ENCODE results near the gene GPR78. TPM values are rescaled to one million over a fixed set of nuclear protein-coding genes. Genes with fewer than 3 reads are reported as not detected.
A peak's percentile ranks its signal among the peaks of the same experiment; 100 is the strongest.

Gene GPR78
- total RNA-seq, 1 experiment from 2014 or later = 3.4 TPM

- H3K4me3 Mint-ChIP-seq = no peak overlapping the region
- peaks cover 2% of the 10 kb centered on the region for H3K23me2 ChIP-seq (ENCODE audit: insufficient read length, low read depth, low read length, poor library complexity, severe bottlenecking)
Measured at GRCh38 chr4:8543623-8544022, 36.6 kb upstream of the GPR78 start.

More at GRCh38 chr4:8543623-8544022, 36.6 kb upstream of the GPR78 start:
- H2BK5ac ChIP-seq (ENCODE audit: insufficient read length, low read length) = no peak overlapping the region
- WGBS (ENCODE audit: extremely low coverage, insufficient read length, low lambda C conversion rate) = no CpG with 5 or more reads among the region's 10 CpGs
- H3K4ac ChIP-seq (ENCODE audit: low read depth, low read length) = no peak overlapping the region
- no peaks in the 10 kb centered on the region for H3K79me1 ChIP-seq (ENCODE audit: insufficient read depth, low read depth, low read length, poor library complexity, severe bottlenecking)
- no peak for DNase-seq
- no peak overlapping the region for H2BK120ac ChIP-seq (ENCODE audit: low read depth, low read length, poor library complexity, severe bottlenecking)
- H3K9me3 ChIP-seq (ENCODE audit: control insufficient read depth, low read depth, low read length) = no peaks in the 10 kb centered on the region
- H2BK20ac ChIP-seq (ENCODE audit: low read depth, low read length, poor library complexity, severe bottlenecking) = no peak overlapping the region
- H3K27ac ChIP-seq (ENCODE audit: insufficient read length, low read depth, low read length) = no peak overlapping the region
- no peak overlapping the region for H3K4me2 ChIP-seq (ENCODE audit: insufficient read depth, insufficient read length, low read length)
- no peak overlapping the region for H2AK5ac ChIP-seq (ENCODE audit: insufficient read length, low read length)
- H4K20me1 ChIP-seq (ENCODE audit: control insufficient read depth, insufficient read depth, insufficient read length) = no peaks in the 10 kb centered on the region
- TF ChIP-seq, protein P1, sequence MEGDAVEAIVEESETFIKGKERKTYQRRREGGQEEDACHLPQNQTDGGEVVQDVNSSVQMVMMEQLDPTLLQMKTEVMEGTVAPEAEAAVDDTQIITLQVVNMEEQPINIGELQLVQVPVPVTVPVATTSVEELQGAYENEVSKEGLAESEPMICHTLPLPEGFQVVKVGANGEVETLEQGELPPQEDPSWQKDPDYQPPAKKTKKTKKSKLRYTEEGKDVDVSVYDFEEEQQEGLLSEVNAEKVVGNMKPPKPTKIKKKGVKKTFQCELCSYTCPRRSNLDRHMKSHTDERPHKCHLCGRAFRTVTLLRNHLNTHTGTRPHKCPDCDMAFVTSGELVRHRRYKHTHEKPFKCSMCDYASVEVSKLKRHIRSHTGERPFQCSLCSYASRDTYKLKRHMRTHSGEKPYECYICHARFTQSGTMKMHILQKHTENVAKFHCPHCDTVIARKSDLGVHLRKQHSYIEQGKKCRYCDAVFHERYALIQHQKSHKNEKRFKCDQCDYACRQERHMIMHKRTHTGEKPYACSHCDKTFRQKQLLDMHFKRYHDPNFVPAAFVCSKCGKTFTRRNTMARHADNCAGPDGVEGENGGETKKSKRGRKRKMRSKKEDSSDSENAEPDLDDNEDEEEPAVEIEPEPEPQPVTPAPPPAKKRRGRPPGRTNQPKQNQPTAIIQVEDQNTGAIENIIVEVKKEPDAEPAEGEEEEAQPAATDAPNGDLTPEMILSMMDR (conservative IDR thresholded peaks at IDR 0.05) = no peak
- Mint-ChIP-seq H3K4me1 (peaks cover 17 to 25% of the 10 kb centered on the region in 2 experiments), H3K27me3 (ENCODE audit: low read depth) (peaks cover 4% of the 10 kb centered on the region), H3K27ac (peak overlapping the region in 1 of 3 experiments; percentile 13; a peak in 1 of 7 replicates), H3K36me3 (ENCODE audit: insufficient read depth in 1 of 3, low read depth in 3 of 3) (no peaks in the 10 kb centered on the region), H3K9me3 (no peaks in the 10 kb centered on the region)
- no peak overlapping the region for H3K18ac ChIP-seq (ENCODE audit: insufficient read length, low read depth, low read length)
- H3K79me2 ChIP-seq (ENCODE audit: insufficient read depth, low read length) = no peaks in the 10 kb centered on the region
- H3K23ac ChIP-seq (ENCODE audit: insufficient read length, low read depth, low read length) = no peak overlapping the region
- no peak overlapping the region for H4K5ac ChIP-seq (ENCODE audit: insufficient read length, low read depth, low read length)
- no peak overlapping the region for H2BK15ac ChIP-seq (ENCODE audit: low read depth, low read length)
- no peak overlapping the region for H3K9ac ChIP-seq (ENCODE audit: extremely low read depth, insufficient read length, low read length)
- H3K14ac ChIP-seq (ENCODE audit: insufficient read depth, low read length) = no peak overlapping the region
- H3K4me1 ChIP-seq (ENCODE audit: insufficient read depth, low read length) = no peaks in the 10 kb centered on the region
- no peak overlapping the region for H2BK12ac ChIP-seq (ENCODE audit: insufficient read length, low read depth, low read length)
- no peak overlapping the region for H4K8ac ChIP-seq (replicated peaks; ENCODE audit: insufficient read length, low read depth, low read length)
- H3K27me3 ChIP-seq (ENCODE audit: insufficient read depth, low read length) = no peaks in the 10 kb centered on the region
- H3K56ac ChIP-seq (ENCODE audit: insufficient read length, low read depth, low read length) = no peak overlapping the region
- H3T11ph ChIP-seq (ENCODE audit: low read length) = no peak overlapping the region
- no peak overlapping the region for H4K91ac ChIP-seq (ENCODE audit: insufficient read length, low read depth, low read length)
- no peak overlapping the region for H2AFZ ChIP-seq (ENCODE audit: low read length)
